ENCODE measurements around the gene NRIP2.

The NRIP2 gene

DNA sequence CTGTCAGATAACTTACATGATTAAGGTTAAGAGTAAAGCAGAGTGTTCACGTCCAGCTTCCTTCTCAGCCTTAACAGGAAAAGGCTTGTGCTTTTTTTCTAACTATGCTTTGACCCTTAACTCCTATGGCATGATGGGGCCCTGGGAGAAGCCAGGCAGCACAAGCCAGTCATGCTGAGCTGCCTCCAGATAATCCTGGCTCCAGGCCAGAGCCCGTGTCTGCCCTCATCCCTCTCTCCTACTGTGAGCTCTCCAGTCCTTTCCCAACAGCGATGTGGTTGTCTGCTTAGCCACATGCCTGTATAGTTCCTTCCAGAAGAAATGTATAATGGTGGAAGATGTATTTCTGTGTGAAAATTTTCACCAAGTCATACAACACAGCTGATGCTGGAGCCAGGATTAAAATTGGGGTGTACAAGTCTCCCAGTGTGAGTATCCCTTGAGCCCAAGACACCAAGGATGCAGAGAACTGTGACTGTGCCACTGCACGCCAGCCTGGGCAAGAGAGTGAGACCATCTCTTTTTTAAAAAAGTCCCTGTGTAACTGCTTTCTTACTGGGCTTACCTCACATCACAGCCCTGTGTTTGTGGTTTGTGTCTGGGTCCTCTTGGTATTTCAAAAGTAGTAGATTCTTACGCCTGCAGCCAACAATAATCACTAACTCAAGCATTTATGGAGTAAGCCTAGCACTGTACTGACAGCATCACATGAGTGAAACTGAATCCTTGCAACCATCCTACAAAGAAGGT, 30.3 kb downstream of the NRIP2 start:
- DNase-seq, result peak; percentile 29

DNA sequence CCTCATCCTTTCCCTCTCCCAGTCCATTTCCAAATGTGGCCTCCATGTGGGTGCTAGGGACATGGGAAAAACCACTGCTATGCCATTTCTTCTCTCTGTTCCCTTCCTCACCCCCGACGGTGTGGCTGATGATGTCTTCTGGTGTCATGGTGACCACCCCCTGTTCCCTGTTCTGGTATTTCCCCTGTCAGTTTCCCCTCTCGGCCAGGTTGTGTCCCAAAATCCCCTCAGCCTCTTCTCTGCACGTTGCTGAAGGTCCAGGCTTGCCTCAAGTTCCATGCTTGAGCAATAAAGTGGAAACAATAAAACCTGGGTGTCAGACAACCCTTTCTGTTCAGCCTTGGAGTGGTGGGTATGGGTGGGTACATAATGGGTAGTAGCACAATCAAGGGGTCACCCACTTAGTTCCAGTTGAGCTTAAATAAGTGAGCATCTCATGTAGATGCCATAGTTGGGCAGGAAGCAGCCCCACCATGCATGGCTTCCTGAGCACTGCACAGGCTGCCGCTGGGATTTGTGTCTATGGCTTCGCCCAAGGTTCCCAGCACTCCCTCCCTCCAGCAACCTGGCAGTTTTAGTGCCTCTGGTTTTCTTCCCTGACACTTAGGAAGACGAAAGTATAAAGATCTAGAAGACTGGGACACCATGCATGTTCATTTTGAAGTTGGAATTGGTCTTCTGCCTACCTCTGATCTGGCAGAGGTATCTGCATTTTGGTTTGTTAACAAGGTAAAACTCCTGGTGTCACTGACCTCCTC, 31.0 kb downstream of the NRIP2 start:
- no peak for DNase-seq

DNA sequence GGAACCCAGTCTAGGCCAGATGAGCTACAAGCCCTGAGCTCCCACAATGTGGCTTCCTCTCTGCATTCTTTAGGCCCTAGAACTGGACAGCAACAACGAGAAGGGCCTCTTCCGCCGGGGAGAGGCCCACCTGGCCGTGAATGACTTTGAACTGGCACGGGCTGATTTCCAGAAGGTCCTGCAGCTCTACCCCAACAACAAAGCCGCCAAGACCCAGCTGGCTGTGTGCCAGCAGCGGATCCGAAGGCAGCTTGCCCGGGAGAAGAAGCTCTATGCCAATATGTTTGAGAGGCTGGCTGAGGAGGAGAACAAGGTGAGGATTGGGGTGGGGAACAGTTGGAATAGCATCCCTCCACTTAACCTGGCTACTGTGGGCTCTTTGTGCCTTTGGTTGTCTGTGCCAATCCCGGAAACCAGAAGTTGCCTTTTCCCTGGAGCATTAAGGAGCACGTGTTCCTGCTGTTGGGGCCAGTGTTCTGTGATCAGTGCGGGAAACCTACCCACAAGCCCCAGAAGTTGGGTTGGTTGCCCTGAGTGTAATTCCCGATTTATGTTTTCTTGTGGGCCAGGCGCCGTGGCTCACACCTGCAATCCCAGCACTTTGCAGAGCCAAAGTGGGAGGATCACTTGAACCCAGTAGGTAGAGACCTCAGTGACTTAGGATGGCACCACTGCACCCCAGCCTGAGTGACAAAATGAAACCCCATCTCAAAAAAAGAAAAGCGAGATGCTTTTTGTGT, 33.6 kb downstream of the NRIP2 start:
- no peak for DNase-seq

DNA sequence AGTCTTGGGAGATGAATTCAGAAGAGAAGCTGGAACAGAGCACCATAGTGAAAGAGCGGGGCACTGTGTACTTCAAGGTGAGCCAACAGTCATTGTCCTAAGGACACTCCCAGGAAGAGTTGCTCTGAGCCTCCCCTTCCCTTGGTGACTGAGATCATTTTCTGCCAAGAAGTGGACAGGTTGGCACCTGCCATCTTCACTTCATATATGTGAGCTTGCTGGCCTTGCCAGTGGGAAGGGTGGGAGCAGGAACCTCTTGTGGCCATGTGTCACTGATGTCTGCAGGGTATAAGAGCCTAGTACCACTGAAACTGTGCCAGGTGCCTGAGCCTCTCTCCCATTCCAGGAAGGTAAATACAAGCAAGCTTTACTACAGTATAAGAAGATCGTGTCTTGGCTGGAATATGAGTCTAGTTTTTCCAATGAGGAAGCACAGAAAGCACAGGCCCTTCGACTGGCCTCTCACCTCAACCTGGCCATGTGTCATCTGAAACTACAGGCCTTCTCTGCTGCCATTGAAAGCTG, 34.7 kb downstream of the NRIP2 start:
- DNase-seq, result no peak

DNA sequence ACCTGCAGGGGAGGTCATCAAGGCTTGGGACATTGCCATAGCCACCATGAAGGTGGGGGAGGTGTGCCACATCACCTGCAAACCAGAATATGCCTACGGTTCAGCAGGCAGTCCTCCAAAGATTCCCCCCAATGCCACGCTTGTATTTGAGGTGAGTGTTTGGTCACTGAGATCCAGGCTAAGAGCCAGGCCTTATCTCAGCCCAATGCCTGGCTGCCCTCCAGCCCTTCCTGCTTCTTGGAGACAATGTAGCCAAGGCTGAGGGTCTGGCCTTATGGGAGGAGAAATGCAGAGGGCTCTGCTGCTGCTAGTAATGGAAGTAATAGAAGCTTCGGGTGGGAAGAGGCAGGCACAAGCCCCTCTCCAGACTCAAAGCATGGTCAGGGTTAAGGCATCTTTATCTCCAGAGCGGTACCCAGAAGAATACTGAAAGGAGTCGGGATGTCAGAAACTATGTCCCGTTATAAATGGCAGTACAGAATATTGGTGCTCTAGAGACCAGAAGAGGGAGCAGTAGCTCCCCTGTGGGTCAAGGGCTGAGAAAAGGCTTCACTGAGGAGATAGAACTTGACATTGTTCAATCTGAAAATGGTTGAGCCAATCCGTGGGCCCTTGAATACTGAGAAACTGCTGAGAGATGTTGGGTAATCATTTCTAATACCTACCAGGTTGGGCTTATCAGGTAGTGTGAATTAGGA, 37.0 kb downstream of the NRIP2 start:
- DNase-seq, result peak; percentile 39

DNA sequence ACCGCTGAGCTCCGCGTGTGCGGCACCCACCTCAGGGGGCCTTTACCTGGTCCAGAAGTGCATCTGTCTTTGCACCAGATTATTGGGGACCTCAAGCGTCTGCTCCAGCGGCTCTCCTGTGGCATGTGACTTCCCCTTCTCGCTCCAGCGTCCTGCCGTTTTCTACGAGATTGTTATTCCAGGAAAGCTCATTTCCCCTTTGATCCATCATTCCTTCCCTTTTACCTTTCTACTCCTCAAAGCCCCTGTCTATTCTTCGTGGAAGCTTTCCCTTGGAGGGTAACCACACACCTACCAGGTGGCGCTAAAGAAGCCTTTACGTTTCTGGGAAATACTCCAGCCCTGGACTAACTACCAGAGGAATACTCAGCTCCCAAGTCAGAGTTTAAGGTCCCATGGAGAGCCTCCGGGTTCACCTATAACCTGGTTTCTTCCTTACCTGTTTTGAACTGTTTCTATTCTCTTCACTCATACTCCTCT, 38.6 kb downstream of the NRIP2 start:
- DNase-seq, result peak; percentile 20

DNA sequence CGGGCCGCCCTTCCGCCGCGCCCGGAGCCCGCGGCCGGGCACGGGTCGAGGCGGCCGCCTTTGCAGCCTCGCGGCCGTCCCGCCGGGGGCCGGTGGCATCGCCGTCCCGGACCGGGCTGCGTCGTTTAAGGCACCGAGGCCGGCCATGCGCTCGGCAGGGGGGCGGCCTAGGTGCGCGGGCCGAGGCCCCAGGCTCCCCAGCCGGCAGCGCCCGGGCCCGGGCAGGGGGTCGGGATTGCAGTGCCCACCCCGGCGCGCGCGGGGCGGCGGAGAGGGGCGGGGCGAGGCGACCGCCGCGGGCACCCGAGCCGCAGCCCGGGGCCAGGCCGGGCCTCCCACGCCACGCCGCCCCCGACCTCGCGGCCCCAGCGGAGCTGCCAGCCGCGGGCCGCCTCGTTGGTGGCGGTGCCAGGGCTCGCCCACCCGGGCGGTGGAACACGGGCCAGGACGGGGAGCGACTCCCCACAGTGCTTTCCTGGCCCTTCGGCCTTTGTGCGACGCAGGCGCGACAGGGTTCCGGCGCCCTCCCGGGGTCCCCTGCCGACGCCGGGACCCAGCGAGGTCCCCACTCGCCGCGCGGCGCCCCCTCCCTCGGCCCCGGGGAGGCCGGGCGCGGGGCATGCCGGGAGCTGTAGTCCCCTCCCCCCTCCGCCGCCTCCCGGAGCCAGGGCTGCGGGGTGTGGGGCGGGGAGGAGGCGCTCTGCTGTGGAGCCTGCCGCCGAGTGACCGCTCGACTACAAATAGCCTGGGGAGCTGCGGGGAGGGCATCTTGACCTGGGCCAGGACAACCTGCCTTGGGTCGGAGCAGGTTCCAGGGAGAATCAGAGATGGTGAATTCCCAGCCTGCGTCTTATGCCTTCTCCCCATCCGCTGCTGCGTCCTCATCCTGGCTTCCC, 39.3 kb downstream of the NRIP2 start:
- peak; percentile 83 for DNase-seq

DNA sequence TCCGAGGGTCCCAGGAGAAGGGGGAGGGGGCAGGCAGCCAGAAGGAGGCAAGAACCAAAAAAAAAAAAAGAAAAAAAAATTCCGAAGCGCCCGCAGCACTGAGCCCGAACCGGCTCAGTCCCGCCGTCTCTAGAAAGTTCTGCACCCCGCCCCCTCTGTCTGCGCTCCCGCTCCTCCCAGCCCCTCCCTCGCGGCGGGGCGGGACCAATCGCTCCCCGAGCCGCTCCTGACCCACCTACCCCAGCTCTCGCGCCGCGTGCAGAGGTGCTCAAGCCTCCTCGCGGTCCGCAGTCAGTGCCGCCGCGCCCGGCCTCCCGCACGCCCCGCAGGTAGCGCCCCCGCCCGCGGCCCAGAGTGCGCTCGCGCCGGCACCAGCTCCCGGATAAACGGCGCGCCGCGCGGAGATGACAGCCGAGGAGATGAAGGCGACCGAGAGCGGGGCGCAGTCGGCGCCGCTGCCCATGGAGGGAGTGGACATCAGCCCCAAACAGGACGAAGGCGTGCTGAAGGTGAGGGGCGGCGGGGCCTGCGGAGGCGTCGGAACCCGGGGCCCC, 40.0 kb downstream of the NRIP2 start, which contains the start of gene FKBP4:
Gene FKBP4, plus strand, starts transcription at position 235 of the 554 bp plus-strand sequence. Its CDS starts 170 bp downstream, at position 405.
- peak; percentile 96 for DNase-seq

DNA sequence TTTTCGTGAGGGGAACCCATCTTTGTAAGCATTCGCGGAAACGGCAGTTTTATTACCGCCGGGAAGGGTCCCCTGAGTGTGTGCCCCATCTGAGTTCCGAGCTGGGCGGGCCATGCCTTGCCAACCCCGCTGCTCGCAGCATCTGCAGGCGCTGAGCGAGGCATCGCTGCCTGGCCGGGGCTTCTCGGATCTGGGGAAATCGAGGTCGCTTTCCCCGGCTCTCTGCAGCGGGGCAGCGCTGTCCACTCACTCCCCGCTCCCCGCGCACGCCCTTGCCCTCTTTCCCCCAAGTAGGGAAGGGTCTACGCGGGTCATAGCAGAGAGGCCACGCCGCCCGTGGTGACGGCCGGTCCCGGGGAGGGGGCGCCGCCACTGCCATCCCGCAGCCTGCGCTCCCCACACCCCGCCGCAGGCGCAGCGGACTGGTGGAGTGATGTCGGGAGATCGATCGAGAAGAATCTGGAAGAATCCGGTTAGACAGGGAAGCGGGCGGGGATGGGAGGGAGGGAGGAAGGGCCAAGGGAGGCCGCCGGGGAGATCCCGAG, 40.6 kb downstream of the NRIP2 start:
- peak; percentile 15 for DNase-seq

DNA sequence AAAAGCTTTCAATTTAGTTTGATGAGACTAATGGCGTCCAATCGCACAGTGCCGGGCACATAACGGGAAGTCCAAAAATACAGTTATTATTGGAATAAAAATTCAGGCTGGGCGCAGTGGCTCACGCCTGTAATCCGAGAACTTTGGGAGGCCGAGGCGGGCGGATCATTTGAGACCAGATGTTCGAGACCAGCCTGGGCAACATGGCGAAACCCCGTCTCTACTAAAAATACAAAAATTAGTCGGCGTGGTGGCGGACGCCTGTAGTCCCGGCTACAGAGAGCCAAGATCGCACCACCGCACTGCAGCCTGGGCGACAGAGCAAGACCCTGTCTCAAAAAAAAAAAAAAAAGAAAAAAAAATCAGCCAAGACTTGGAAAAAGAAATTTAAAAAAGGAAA, 41.3 kb downstream of the NRIP2 start:
- no peak for DNase-seq

DNA sequence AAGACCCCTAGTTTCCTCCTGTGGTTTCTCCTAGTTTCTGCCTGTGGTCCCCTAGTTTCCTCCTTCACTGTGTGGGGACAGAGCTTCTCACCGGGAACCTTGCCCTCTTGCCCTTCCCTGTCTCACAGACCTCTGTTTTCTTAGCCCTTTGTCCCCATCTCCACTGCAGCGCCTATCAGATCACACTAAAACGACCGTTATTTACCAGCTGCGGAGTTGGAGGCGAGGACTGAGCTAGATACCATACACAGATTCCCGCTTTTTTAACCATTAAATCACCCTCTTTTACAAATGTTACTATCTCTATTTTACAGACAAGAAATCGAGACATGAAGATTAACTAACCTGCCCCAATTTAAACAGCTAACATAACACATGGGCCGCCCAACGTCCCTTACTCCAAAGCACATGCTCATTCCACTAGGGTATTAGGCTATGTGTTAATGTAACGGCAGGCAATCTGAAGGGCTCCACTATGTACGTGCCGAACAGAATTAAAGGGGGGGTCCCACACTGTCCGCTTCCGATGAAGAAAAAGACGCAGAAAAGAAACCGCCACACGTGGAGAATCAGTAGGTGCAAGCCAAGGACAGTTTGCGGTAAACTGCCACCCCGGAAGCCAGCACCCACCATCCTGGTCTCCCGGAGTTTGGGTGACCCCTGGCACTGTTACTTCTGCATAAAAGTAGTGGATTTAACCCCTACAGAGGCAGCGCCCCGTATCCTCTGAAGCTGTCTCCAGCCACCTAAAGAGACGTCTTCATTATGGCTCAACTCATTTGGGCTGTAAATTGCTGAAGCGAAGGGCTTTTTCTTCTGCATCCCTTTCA, 41.9 kb downstream of the NRIP2 start:
- peak; percentile 79 for DNase-seq

DNA sequence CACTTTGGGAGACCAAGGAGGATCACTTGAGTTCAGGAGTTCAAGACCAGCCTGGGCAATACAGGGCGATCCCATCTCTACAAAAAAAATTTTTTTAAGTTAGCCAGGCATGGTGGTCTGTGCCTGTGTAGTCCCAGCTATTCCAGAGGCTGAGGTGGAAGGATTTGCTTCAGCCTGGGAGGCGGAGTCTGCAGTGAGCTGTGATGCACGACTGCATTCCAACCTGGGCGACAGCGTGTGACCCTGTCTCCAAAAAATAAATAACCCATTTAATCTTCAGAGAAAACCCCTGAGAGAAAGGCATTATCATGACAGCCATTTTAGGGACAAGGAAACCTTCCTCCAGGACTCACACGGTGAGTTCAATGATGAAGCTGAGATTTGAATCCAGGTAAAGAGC, 43.7 kb downstream of the NRIP2 start:
- DNase-seq, result no peak

DNA sequence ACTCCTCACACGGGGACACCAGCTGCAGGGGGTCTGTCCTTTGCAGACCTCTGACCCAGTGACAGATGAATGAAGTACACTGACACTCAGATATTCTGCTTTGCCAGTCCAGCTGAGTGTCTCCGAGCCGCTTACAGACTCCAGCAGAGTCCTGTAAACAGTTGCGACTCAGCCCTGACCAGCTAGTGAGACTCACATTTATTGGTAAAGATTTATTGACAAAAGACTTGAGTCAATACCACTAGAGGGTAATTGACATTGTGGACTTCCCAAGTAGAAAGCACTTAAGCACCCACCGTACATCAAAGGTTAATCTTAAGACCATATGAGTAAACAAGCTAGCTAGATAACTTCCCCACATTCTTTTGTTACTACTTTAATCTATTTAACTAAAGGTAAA, 49.8 kb downstream of the NRIP2 start:
- DNase-seq, result no peak

DNA sequence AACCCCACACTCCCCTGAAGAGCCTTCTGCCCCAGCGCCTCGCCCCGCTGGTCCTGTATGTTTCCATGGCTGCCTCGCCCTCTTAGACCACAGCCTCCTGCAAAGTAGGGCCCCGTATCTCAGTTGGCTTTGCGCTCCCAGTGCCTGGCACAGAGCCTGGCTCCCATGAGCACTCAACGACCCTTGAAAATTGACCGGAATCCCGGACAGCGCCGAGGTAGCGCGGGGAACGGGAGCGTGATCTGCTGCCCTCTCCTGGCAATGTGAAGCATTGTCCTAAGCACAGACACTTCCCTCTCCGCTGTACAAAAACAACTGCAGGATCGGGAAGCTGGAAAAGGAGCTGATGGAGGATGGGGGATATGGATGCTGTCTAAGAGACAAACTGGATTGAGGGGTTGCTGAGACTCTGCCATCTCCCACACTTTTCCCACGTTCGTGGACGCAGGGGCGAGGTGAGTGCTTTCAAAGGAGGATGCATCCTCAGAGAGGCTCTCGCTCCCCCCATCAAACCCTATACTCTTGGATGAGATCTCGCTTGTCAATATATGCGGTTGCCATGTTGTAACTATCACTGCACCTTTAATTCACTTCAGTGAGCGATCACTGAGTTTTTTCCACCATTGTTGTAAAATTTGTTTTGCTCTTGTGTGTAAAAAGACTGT, 50.8 kb downstream of the NRIP2 start:
- peak; percentile 83 for DNase-seq

DNA sequence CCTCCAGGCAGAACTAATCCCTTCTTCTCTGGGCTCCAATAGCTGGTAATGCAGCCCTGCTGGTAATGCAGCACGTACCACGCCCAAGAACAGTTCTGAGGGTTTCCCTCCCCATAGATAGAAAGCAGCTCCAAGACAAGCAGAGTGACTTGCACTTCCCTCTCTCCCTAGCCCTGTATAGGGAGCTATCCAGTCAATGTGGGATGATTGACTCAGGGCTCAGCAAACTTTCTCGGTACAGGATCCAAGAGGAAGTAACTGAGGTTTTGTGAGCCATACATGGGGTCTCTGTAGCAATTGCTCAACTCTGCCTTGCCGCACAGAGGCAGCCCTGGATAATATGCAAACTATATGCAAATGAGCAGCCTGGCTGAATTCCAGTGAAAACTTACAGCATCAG, 55.6 kb downstream of the NRIP2 start:
- DNase-seq, result peak; percentile 47

DNA sequence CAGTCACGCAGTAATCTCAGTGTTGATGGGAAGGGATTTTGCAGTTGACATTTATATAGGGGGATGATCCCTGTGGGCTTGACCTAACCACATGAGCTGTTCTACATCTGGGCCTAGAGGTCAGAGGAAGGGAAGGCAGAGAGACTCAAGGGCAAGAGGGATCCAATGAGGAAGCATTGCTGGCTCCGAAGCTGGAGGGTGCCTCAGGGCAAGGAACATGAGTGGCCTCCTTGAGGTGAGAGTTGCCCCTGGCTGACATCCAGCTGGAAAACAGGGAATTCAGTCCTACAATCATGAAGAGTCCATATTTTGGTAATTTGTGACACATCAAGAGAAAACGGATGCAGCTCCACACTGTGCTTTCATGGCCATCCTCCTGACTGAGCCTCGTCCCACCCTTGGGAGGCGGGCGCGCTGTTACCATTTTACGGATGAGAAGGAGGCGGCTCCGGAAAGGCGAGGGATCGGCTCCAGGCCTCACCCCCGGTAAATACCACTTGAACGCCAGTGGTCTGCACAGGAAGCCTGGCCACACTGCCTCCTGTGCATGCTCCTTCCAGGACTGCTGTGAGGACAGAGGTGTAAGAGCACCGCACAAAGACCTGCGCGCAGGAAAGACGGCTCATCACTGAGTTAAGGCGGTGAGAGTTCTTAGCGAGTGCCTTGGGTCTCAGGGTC, 58.6 kb downstream of the NRIP2 start:
- no peak for DNase-seq

DNA sequence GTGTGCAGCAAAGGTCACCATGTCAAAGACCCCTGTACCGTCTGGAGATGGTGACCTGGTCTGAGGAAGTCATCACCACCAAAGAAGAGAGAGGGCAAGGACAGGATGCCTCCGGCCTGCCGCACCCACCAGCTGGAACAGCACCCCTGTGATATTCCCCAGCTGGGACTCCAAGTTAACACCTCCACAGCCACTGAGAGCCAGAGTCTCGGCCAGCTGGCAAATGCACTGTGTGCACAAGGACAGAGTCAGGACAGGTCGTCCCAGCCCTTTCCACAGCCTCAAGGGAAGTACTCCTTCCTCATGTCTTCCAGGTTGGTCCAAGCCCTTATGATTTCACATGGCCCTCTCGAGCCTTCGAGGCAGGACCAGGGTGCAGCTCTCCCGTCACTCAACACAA, 59.4 kb downstream of the NRIP2 start:
- no peak for DNase-seq

Measured in hematopoietic multipotent progenitor cell treated with erythropoietin and hydrocortisone succinate and interleukin-3 and kit ligand, for 6 days (in vitro differentiated cells).